ENCODE results near the gene PTK7.

PTK7 gene

GRCh38 chr6:43196337-43196736, 120.2 kb downstream of the PTK7 start:
- no peak overlapping the region for H3K9ac ChIP-seq (ENCODE audit: low read depth, low read length)
- H3K4me3 ChIP-seq (ENCODE audit: low read depth, low read length): no peak overlapping the region
- no peaks in the 10 kb centered on the region for H3K9me3 ChIP-seq (ENCODE audit: control insufficient read depth, insufficient read depth, low read length)
- H3K4me1 ChIP-seq (ENCODE audit: control insufficient read depth, insufficient read depth, low read length): no peaks in the 10 kb centered on the region
- peaks cover 8% of the 10 kb centered on the region for H3K36me3 ChIP-seq (ENCODE audit: control insufficient read depth, insufficient read depth, low read length)
- H3K27me3 ChIP-seq (ENCODE audit: control insufficient read depth, insufficient read depth, low read length): no peaks in the 10 kb centered on the region

GRCh38 chr6:43199912-43200311, 123.8 kb downstream of the PTK7 start:
- no peak overlapping the region for H3K4me3 ChIP-seq (ENCODE audit: low read depth, low read length)
- H3K27me3 ChIP-seq (ENCODE audit: control insufficient read depth, insufficient read depth, low read length): no peaks in the 10 kb centered on the region
- no peaks in the 10 kb centered on the region for H3K9me3 ChIP-seq (ENCODE audit: control insufficient read depth, insufficient read depth, low read length)
- H3K9ac ChIP-seq (ENCODE audit: low read depth, low read length): no peak overlapping the region
- H3K4me1 ChIP-seq (ENCODE audit: control insufficient read depth, insufficient read depth, low read length): no peaks in the 10 kb centered on the region
- peaks cover 8% of the 10 kb centered on the region for H3K36me3 ChIP-seq (ENCODE audit: control insufficient read depth, insufficient read depth, low read length)

GRCh38 chr6:43200541-43200940, 124.4 kb downstream of the PTK7 start:
- Histone ChIP-seq H3K4me3 (ENCODE audit: low read depth, low read length) (no peak overlapping the region), H3K9me3 (ENCODE audit: control insufficient read depth, insufficient read depth, low read length) (no peaks in the 10 kb centered on the region), H3K4me1 (ENCODE audit: control insufficient read depth, insufficient read depth, low read length) (no peaks in the 10 kb centered on the region), H3K36me3 (ENCODE audit: control insufficient read depth, insufficient read depth, low read length) (peaks cover 8% of the 10 kb centered on the region), H3K27me3 (ENCODE audit: control insufficient read depth, insufficient read depth, low read length) (no peaks in the 10 kb centered on the region), H3K9ac (ENCODE audit: low read depth, low read length) (no peak overlapping the region)

GRCh38 chr6:43202451-43202850, 126.3 kb downstream of the PTK7 start:
- Histone ChIP-seq H3K9ac (ENCODE audit: low read depth, low read length) (no peak overlapping the region), H3K27me3 (ENCODE audit: control insufficient read depth, insufficient read depth, low read length) (no peaks in the 10 kb centered on the region), H3K4me3 (ENCODE audit: low read depth, low read length) (no peak overlapping the region), H3K36me3 (ENCODE audit: control insufficient read depth, insufficient read depth, low read length) (no peaks in the 10 kb centered on the region), H3K4me1 (ENCODE audit: control insufficient read depth, insufficient read depth, low read length) (no peaks in the 10 kb centered on the region), H3K9me3 (ENCODE audit: control insufficient read depth, insufficient read depth, low read length) (no peaks in the 10 kb centered on the region)

- Histone ChIP-seq H3K9me3 (ENCODE audit: control insufficient read depth, insufficient read depth, low read length) (no peaks in the 10 kb centered on the region), H3K36me3 (ENCODE audit: control insufficient read depth, insufficient read depth, low read length) (no peaks in the 10 kb centered on the region), H3K4me3 (ENCODE audit: low read depth, low read length) (no peak overlapping the region), H3K9ac (ENCODE audit: low read depth, low read length) (no peak overlapping the region), H3K4me1 (ENCODE audit: control insufficient read depth, insufficient read depth, low read length) (no peaks in the 10 kb centered on the region), H3K27me3 (ENCODE audit: control insufficient read depth, insufficient read depth, low read length) (no peaks in the 10 kb centered on the region)
These were observed 127.1 kb downstream of the PTK7 start for GRCh38 chr6:43203029-43203717.

GRCh38 chr6:43203718-43204095, 127.6 kb downstream of the PTK7 start:
- Histone ChIP-seq H3K9me3 (ENCODE audit: control insufficient read depth, insufficient read depth, low read length) (no peaks in the 10 kb centered on the region), H3K4me3 (ENCODE audit: low read depth, low read length) (no peak overlapping the region), H3K9ac (ENCODE audit: low read depth, low read length) (no peak overlapping the region), H3K36me3 (ENCODE audit: control insufficient read depth, insufficient read depth, low read length) (no peaks in the 10 kb centered on the region), H3K4me1 (ENCODE audit: control insufficient read depth, insufficient read depth, low read length) (no peaks in the 10 kb centered on the region), H3K27me3 (ENCODE audit: control insufficient read depth, insufficient read depth, low read length) (no peaks in the 10 kb centered on the region)

- no peak overlapping the region for H3K9ac ChIP-seq (ENCODE audit: low read depth, low read length)
- H3K27me3 ChIP-seq (ENCODE audit: control insufficient read depth, insufficient read depth, low read length): no peaks in the 10 kb centered on the region
- H3K4me3 ChIP-seq (ENCODE audit: low read depth, low read length): no peak overlapping the region
- no peaks in the 10 kb centered on the region for H3K36me3 ChIP-seq (ENCODE audit: control insufficient read depth, insufficient read depth, low read length)
- no peaks in the 10 kb centered on the region for H3K4me1 ChIP-seq (ENCODE audit: control insufficient read depth, insufficient read depth, low read length)
- H3K9me3 ChIP-seq (ENCODE audit: control insufficient read depth, insufficient read depth, low read length): no peaks in the 10 kb centered on the region
These were observed 128.4 kb downstream of the PTK7 start for GRCh38 chr6:43204271-43205105.

GRCh38 chr6:43205849-43206248, 129.7 kb downstream of the PTK7 start:
- Histone ChIP-seq H3K36me3 (ENCODE audit: control insufficient read depth, insufficient read depth, low read length) (no peaks in the 10 kb centered on the region), H3K27me3 (ENCODE audit: control insufficient read depth, insufficient read depth, low read length) (no peaks in the 10 kb centered on the region), H3K4me3 (ENCODE audit: low read depth, low read length) (no peak overlapping the region), H3K4me1 (ENCODE audit: control insufficient read depth, insufficient read depth, low read length) (no peaks in the 10 kb centered on the region), H3K9me3 (ENCODE audit: control insufficient read depth, insufficient read depth, low read length) (no peaks in the 10 kb centered on the region), H3K9ac (ENCODE audit: low read depth, low read length) (no peak overlapping the region)

GRCh38 chr6:43207286-43207685, 131.2 kb downstream of the PTK7 start:
- H3K9ac ChIP-seq (ENCODE audit: low read depth, low read length): no peak overlapping the region
- H3K36me3 ChIP-seq (ENCODE audit: control insufficient read depth, insufficient read depth, low read length): no peaks in the 10 kb centered on the region
- H3K9me3 ChIP-seq (ENCODE audit: control insufficient read depth, insufficient read depth, low read length): no peaks in the 10 kb centered on the region
- no peaks in the 10 kb centered on the region for H3K4me1 ChIP-seq (ENCODE audit: control insufficient read depth, insufficient read depth, low read length)
- H3K27me3 ChIP-seq (ENCODE audit: control insufficient read depth, insufficient read depth, low read length): no peaks in the 10 kb centered on the region
- H3K4me3 ChIP-seq (ENCODE audit: low read depth, low read length): no peak overlapping the region
